Stomach (tissue), 9 donors: ENCODE results near the gene DACH1. TPM values are rescaled to one million over a fixed set of nuclear protein-coding genes. Genes with fewer than 3 reads are reported as not detected.

Experiments
- DNase-seq, 2 donors: peaks; one replicate each; pipeline versions ENCODE4 v3.0.0 to v3.0.0-alpha.2; 2013 to 2019
- H3K27ac ChIP-seq, 5 donors: fragments of 200-600 bp in 4 of 5; sonication (generic) in 4 of 5; one replicate each; pipeline ENCODE4 v1.5.1; 2013 to 2019; ENCODE audit warnings: mild to moderate bottlenecking in 1 of 5, moderate library complexity in 1 of 5
- H3K27me3 ChIP-seq, 3 donors: fragments of 200-600 bp; sonication (generic); one replicate each; pipeline ENCODE4 v1.5.1; 2017 to 2019; ENCODE audit warnings: mixed run types in 1 of 3
- H3K36me3 ChIP-seq, 4 donors: fragments of 200-600 bp; sonication (generic); 1 replicate in 3 of 4; 2 replicates in 1 of 4; pipeline ENCODE4 v1.5.1; 2016 to 2019
- H3K4me1 ChIP-seq, 4 donors: fragments of 200-600 bp; sonication (generic); one replicate each; pipeline ENCODE4 v1.5.1; 2016 to 2019
- H3K4me3 ChIP-seq, 4 donors: fragments of 200-600 bp; sonication (generic) in 3 of 4; one replicate each; pipeline ENCODE4 v1.5.1; 2016 to 2019; ENCODE audit warnings: mild to moderate bottlenecking in 1 of 4
- H3K9me3 ChIP-seq, 4 donors: fragments of 200-600 bp; sonication (generic); one replicate each; pipeline ENCODE4 v1.5.1; 2016 to 2019
- CTCF ChIP-seq, 7 experiments: fragments of 450-650 bp in 4 of 7; fragments of 200-600 bp in 3 of 7; sonication (generic) in 3 of 7; IDR thresholded peaks; one replicate each; pipeline ENCODE4 v1.5.1; 2016 to 2019; ENCODE audit warnings: antibody characterized with exemption in 7 of 7, control low read depth in 2 of 7, mild to moderate bottlenecking in 1 of 7
- EP300 ChIP-seq: sonication (generic); formaldehyde crosslinking; IDR thresholded peaks from one replicate; pipeline ENCODE4 v1.6.1; 2017; ENCODE audit warnings: antibody characterized with exemption
- POLR2A ChIP-seq, 4 donors: fragments of 450-650 bp; IDR thresholded peaks; one replicate each; pipeline ENCODE4 v1.6.1; 2016; ENCODE audit warnings: antibody characterized with exemption in 4 of 4, control low read depth in 2 of 4, mild to moderate bottlenecking in 1 of 4, moderate library complexity in 1 of 4
- POLR2AphosphoS5 ChIP-seq, 3 donors: sonication (generic); formaldehyde crosslinking; IDR thresholded peaks; one replicate each; pipeline ENCODE4 v1.6.1; 2016; ENCODE audit warnings: antibody characterized with exemption in 3 of 3
- WGBS, 5 donors: extraction: QIAGEN DNeasy Blood & Tissue Kit in 3 of 5; methylation state at CpG; one replicate each; pipeline versions ENCODE4 v1.1.5 to v1.1.7; 2013 to 2018; 5-methylcytosine and 5-hydroxymethylcytosine counted together
- intact Hi-C: fragments of 100-400 bp; cut with DNase I; formaldehyde crosslinking; loops from one replicate; pipeline ENCODE4 v1.15.1; 2023; ENCODE audit warnings: low total_unique reads
- polyA plus RNA-seq, 3 donors: library from polyadenylated mRNA; stranded (reverse); fragments of 200-250 nt; gene quantifications; one replicate each; pipeline ENCODE4 v1.2.3, GENCODE V29; 2013
- total RNA-seq, 5 donors: library from RNA; depleted of rRNA; stranded (reverse); fragments of >200 nt; gene quantifications; one replicate each; pipeline versions ENCODE4 v1.1.0 to v1.2.3, GENCODE V29; 2014 to 2016
- donor health status: healthy with polysubstance abuse.
- donor health status: Bipolar disorder and iron deficiency.
- donor health status: healthy.

DACH1 gene
- total and polyA plus RNA-seq, 8 donors: 0.28 to 9.4 (median 2.9) TPM; not detected in 1

- no peak for DNase-seq
- Histone ChIP-seq H3K27ac (no peak overlapping the region), H3K36me3 (no peaks in the 10 kb centered on the region), H3K9me3 (no peaks in the 10 kb centered on the region), H3K27me3 (no peaks in the 10 kb centered on the region), H3K4me1 (no peaks in the 10 kb centered on the region), H3K4me3 (no peak overlapping the region)
- intact Hi-C loops: no loop called here
- WGBS, 5 donors: 91 to 98% (median 94%) methylated on average over 2 of the region's 2 CpGs
- no peak for TF ChIP-seq POLR2A (IDR thresholded peaks at IDR 0.05)
- no peak for TF ChIP-seq CTCF (IDR thresholded peaks at IDR 0.05)
- no peak for TF ChIP-seq EP300
- no peak for TF ChIP-seq POLR2AphosphoS5 (IDR thresholded peaks at IDR 0.05)
Observed at GRCh38 chr13:71457645-71458044, 409.4 kb downstream of the DACH1 start.

DNA sequence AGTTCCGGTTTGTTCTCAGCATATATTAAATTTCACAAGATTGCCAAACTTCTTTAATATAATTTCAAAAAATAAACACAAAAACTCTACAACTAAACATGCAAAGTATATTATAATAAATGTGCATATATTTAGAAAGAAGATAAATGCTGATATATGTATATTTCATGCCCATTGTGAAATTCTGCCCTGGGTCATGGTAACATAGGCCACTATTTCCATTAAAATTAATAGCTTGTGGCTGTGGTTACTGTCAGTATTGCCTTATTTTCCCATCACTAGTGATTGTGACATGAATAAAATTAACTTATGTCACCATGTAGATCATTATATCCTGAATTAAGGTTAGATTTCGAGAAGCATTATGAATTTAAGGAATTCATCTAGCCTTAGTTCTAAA is 410.9 kb downstream of the DACH1 start:
- Histone ChIP-seq H3K27ac (no peak overlapping the region), H3K4me3 (no peak overlapping the region), H3K36me3 (no peaks in the 10 kb centered on the region), H3K27me3 (no peaks in the 10 kb centered on the region), H3K9me3 (no peaks in the 10 kb centered on the region), H3K4me1 (no peaks in the 10 kb centered on the region)
- intact Hi-C loops: no loop called here
- 76 to 87% (median 79%) methylated on average over 2 of the region's 2 CpGs for WGBS, 5 donors
- DNase-seq: no peak
- TF ChIP-seq POLR2A (IDR thresholded peaks at IDR 0.05): no peak
- no peak for TF ChIP-seq EP300
- TF ChIP-seq POLR2AphosphoS5 (IDR thresholded peaks at IDR 0.05): no peak
- no peak for TF ChIP-seq CTCF (IDR thresholded peaks at IDR 0.05)

- Histone ChIP-seq H3K27ac (no peak overlapping the region), H3K4me1 (no peaks in the 10 kb centered on the region), H3K9me3 (no peaks in the 10 kb centered on the region), H3K4me3 (no peak overlapping the region), H3K36me3 (no peaks in the 10 kb centered on the region), H3K27me3 (no peaks in the 10 kb centered on the region)
- no peak for DNase-seq
- TF ChIP-seq POLR2AphosphoS5 (IDR thresholded peaks at IDR 0.05) (no peak), EP300 (no peak), CTCF (IDR thresholded peaks at IDR 0.05) (no peak), POLR2A (IDR thresholded peaks at IDR 0.05) (no peak)
- intact Hi-C loops: no loop called here
- WGBS, 5 donors: 86 to 100% (median 88%) methylated on average over 1 of the region's 1 CpG
Observed at GRCh38 chr13:71454509-71454908, 412.5 kb downstream of the DACH1 start.

DNA sequence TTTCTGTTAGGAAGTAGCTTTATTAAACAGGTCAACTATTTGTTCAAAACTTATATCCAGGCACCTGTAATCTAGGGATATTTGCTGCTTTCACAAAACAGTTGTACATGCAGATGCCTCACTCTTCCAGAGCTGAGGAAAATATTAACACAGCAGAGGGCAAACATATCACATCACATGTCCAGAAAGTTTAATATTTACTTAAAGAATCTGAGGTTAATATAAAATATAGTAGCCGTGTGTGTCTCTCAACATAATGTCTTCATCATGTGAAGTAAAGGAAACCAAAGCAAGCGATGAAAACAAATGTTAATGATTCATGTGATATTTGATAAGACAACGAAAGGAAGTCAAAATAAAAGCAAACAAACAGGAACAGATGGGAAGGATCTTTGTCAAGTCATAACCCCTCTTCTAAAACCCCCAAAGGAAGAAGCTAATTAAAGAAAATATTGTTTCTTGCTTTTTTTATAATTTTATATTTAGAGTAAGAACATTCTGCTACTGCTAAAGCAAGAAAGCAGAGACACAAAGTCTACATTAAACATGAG is 418.8 kb downstream of the DACH1 start:
- H3K36me3 ChIP-seq: no peaks in the 10 kb centered on the region
- no peak for DNase-seq
- WGBS, 5 donors: 21 to 41% (median 30%) methylated on average over 3 of the region's 3 CpGs

More for the DNA sequence above, 418.8 kb downstream of the DACH1 start:
- H3K4me1 ChIP-seq: no peaks in the 10 kb centered on the region
- no peak overlapping the region for H3K27ac ChIP-seq
- H3K27me3 ChIP-seq: no peaks in the 10 kb centered on the region
- intact Hi-C loops: no loop called here
- no peaks in the 10 kb centered on the region for H3K9me3 ChIP-seq
- H3K4me3 ChIP-seq: no peak overlapping the region
- TF ChIP-seq CTCF (IDR thresholded peaks at IDR 0.05) (no peak), POLR2A (IDR thresholded peaks at IDR 0.05) (no peak), POLR2AphosphoS5 (IDR thresholded peaks at IDR 0.05) (no peak), EP300 (no peak)
